Sigmoid colon (tissue), 3 donors: ENCODE measurements around the gene RINT1.

Experiments used
- POLR2A ChIP-seq, 2 donors: fragments of 450-650 bp; IDR thresholded peaks; one replicate each; pipeline ENCODE4 v1.6.1; 2016; ENCODE audit warnings: antibody characterized with exemption in 2 of 2, mild to moderate bottlenecking in 2 of 2, moderate library complexity in 2 of 2
- TF ChIP-seq, protein P1 (sequence below), 4 experiments: fragments of 450-650 bp in 3 of 4; fragments of 200-600 bp in 1 of 4; IDR thresholded peaks; one replicate each; pipeline ENCODE4 v1.5.1; 2016 to 2019; ENCODE audit warnings: antibody characterized with exemption in 4 of 4, mild to moderate bottlenecking in 3 of 4, moderate library complexity in 2 of 4

DNA sequence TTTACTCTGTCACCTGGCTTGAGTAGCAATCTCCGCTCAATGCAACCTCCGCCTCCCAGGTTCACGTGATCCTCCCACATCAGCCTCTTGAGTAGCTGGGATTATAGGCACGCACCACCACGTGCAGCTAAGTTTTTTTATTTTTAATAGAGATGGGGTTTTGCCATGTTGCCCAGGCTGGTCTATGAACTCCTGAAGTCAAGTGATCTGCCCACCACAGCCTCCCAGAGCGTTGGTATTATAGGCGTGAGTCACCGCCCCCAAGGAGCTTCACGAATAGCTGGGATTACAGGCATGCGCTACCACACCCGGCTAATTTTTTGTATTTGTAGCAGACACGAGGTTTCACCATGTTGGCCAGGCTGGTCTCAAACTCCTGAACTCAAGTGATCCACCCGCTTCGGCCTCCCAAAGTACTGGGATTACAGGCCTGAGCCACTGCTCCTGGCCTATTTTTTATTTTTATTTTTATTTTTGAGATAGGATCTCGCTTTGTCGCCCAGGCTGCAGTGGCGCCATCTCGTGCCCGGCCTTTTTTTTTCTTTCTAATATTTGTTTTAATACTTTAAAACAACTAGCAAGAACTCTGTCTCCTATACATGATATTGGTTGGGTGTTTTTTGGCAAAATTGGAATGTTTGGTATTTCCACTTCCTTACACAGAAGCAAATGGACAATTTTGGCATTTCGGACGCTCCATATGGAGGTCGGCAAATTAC, 48.2 kb downstream of the RINT1 start:
- no peak for TF ChIP-seq POLR2A (IDR thresholded peaks at IDR 0.05)
- TF ChIP-seq, protein P1, sequence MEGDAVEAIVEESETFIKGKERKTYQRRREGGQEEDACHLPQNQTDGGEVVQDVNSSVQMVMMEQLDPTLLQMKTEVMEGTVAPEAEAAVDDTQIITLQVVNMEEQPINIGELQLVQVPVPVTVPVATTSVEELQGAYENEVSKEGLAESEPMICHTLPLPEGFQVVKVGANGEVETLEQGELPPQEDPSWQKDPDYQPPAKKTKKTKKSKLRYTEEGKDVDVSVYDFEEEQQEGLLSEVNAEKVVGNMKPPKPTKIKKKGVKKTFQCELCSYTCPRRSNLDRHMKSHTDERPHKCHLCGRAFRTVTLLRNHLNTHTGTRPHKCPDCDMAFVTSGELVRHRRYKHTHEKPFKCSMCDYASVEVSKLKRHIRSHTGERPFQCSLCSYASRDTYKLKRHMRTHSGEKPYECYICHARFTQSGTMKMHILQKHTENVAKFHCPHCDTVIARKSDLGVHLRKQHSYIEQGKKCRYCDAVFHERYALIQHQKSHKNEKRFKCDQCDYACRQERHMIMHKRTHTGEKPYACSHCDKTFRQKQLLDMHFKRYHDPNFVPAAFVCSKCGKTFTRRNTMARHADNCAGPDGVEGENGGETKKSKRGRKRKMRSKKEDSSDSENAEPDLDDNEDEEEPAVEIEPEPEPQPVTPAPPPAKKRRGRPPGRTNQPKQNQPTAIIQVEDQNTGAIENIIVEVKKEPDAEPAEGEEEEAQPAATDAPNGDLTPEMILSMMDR (IDR thresholded peaks at IDR 0.05), result no peak
